T-helper 17 cell (primary cell): ENCODE data around the gene SDC4. TPM values are rescaled to one million over a fixed set of nuclear protein-coding genes. Genes with fewer than 3 reads are reported as not detected.
A peak's percentile ranks its signal among the peaks of the same experiment; 100 is the strongest.

ENCODE experiments used
- ATAC-seq: fragments of 150-1000 bp; cut with Tn5 transposase; 2 replicates; pipeline ENCODE4 v1.10.0; 2021; ENCODE audit warnings: mild to moderate bottlenecking, moderate library complexity
- DNase-seq, 3 donors: peaks; one replicate each; pipeline versions ENCODE4 v3.0.0 to v3.0.0-alpha.2; 2020 to 2021
- H3K9me3 ChIP-seq: one replicate; pipeline ENCODE4 v1.7.0; 2013; ENCODE audit warnings: low read length, mild to moderate bottlenecking; ENCODE audit not compliant: control insufficient read depth, poor library complexity, severe bottlenecking
- H3K27ac Mint-ChIP-seq: one replicate; pipeline ENCODE4 v1.8.0; 2022; ENCODE audit warnings: mild to moderate bottlenecking, moderate library complexity, mixed read lengths
- H3K27me3 Mint-ChIP-seq: one replicate; pipeline ENCODE4 v1.8.0; 2022; ENCODE audit warnings: mixed read lengths
- H3K36me3 Mint-ChIP-seq: one replicate; pipeline ENCODE4 v1.8.0; 2022; ENCODE audit warnings: low read depth, mixed read lengths
- H3K4me1 Mint-ChIP-seq: one replicate; pipeline ENCODE4 v1.8.0; 2022; ENCODE audit warnings: mild to moderate bottlenecking, mixed read lengths
- H3K4me3 Mint-ChIP-seq: one replicate; pipeline ENCODE4 v1.8.0; 2022; ENCODE audit warnings: mild to moderate bottlenecking, moderate library complexity, mixed read lengths
- total RNA-seq, 4 donors: library from RNA in 2 of 4; stranded (reverse) in 2 of 4; gene quantifications; one replicate each; pipeline ENCODE4 v1.2.3 and lab custom pipeline; 2022 to 2026

The SDC4 gene
- total RNA-seq, 2 donors from 2014 or later: 2.7 to 5.3 TPM

GRCh38 chr20:45345104-45345936 is 2.9 kb downstream of the SDC4 start:
- no peak overlapping the region for H3K4me3 Mint-ChIP-seq
- peaks cover 14% of the 10 kb centered on the region for H3K4me1 Mint-ChIP-seq
- no peaks in the 10 kb centered on the region for H3K27me3 Mint-ChIP-seq
- no peak for ATAC-seq
- H3K27ac Mint-ChIP-seq: no peak overlapping the region
- no peak for DNase-seq
- no peaks in the 10 kb centered on the region for H3K9me3 ChIP-seq
- no peaks in the 10 kb centered on the region for H3K36me3 Mint-ChIP-seq

- Mint-ChIP-seq H3K27me3 (no peaks in the 10 kb centered on the region), H3K27ac (no peak overlapping the region), H3K4me1 (peaks cover 14% of the 10 kb centered on the region), H3K36me3 (no peaks in the 10 kb centered on the region), H3K4me3 (no peak overlapping the region)
- no peaks in the 10 kb centered on the region for H3K9me3 ChIP-seq
- no peak for DNase-seq
- no peak for ATAC-seq
Measured at GRCh38 chr20:45344168-45344860, 3.9 kb downstream of the SDC4 start.

- Mint-ChIP-seq H3K27me3 (no peaks in the 10 kb centered on the region), H3K36me3 (no peaks in the 10 kb centered on the region), H3K27ac (no peak overlapping the region), H3K4me1 (peaks cover 14% of the 10 kb centered on the region), H3K4me3 (no peak overlapping the region)
- H3K9me3 ChIP-seq: no peaks in the 10 kb centered on the region
- ATAC-seq: no peak
- DNase-seq: no peak
Measured at GRCh38 chr20:45343532-45344167, 4.6 kb downstream of the SDC4 start.

- Mint-ChIP-seq H3K36me3 (no peaks in the 10 kb centered on the region), H3K4me1 (peaks cover 14% of the 10 kb centered on the region), H3K4me3 (no peak overlapping the region), H3K27ac (no peak overlapping the region), H3K27me3 (no peaks in the 10 kb centered on the region)
- DNase-seq (no peak), ATAC-seq (no peak)
- H3K9me3 ChIP-seq: no peaks in the 10 kb centered on the region
Measured at GRCh38 chr20:45342855-45343531, 5.2 kb downstream of the SDC4 start.

DNA sequence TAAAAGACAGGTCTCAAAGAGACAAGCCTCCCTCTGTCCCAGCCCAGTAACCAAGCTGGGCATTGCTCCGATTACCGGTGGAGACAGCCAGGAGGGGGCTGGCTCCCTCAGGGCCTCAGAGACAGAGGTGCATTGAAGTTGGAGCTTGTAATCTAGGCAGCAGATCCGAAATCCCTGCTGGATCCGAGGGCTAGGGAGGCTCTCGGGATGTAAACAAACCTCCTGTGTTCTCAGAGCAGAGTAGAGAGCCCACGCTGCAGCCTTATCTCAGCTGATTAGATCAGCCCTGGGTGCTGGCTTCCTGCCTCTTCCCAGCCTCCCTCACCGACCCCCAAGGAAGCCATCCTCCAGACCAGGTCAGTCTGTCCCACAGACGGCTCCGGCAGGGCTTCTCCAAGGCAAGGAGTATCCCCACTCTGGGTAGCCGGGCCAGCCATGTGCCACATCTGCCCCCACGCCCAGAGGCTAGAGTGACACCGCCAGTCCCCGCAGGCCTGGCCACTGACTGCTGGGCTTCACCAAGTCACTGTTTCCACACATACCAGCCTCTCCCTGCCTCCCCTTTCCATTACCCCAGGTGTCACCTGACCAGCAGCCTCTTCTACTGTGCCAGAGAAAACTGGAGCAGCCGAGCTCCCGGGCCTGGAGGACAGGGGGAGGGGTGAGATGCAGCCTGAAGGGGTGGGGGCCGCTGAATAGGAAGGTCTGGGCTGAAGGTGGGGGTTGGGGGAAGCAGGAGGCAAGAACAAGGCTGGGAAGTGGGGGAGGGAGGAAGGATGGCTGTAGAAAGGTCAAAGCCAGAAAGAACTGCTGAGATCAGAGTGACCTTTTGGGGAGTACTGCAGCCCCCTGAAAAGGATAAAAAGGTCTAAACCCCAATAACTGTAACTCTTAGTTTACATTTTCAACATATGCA is 6.0 kb downstream of the SDC4 start:
- peaks cover 8% of the 10 kb centered on the region for H3K4me1 Mint-ChIP-seq
- H3K27me3 Mint-ChIP-seq: no peaks in the 10 kb centered on the region
- no peaks in the 10 kb centered on the region for H3K36me3 Mint-ChIP-seq
- ATAC-seq (no peak), DNase-seq (no peak)
- no peaks in the 10 kb centered on the region for H3K9me3 ChIP-seq
- no peak overlapping the region for H3K4me3 Mint-ChIP-seq
- H3K27ac Mint-ChIP-seq: no peak overlapping the region

DNA sequence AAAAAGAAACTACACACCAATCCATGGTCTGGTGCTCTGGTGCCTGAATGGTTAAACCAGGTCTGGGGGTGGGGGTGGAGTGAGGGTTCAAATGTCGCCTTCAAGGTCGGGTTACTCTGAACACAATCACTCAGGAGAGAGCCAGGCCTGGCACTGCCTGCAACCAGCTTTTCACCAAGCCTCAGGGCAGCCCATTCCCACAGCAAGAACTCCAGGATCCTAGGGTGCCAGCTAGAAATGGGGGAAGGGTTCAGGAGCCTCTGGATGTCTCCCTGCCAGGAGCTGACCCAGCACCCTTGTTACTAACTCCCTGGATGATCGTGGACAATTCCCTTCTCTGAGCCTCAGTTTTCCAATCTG is 6.7 kb downstream of the SDC4 start:
- no peak for DNase-seq
- Mint-ChIP-seq H3K27ac (no peak overlapping the region), H3K4me3 (no peak overlapping the region), H3K36me3 (no peaks in the 10 kb centered on the region), H3K27me3 (no peaks in the 10 kb centered on the region), H3K4me1 (peaks cover 5% of the 10 kb centered on the region)
- no peaks in the 10 kb centered on the region for H3K9me3 ChIP-seq
- no peak for ATAC-seq

GRCh38 chr20:45340951-45341350 is 7.3 kb downstream of the SDC4 start:
- peaks cover 3% of the 10 kb centered on the region for H3K4me1 Mint-ChIP-seq
- ATAC-seq: no peak
- H3K27ac Mint-ChIP-seq: no peak overlapping the region
- H3K9me3 ChIP-seq: no peaks in the 10 kb centered on the region
- H3K36me3 Mint-ChIP-seq: no peaks in the 10 kb centered on the region
- H3K27me3 Mint-ChIP-seq: no peaks in the 10 kb centered on the region
- H3K4me3 Mint-ChIP-seq: no peak overlapping the region
- no peak for DNase-seq

- no peaks in the 10 kb centered on the region for H3K36me3 Mint-ChIP-seq
- H3K4me1 Mint-ChIP-seq: no peaks in the 10 kb centered on the region
- no peak for ATAC-seq
- peak overlapping the region; percentile 63 for H3K27ac Mint-ChIP-seq
- H3K4me3 Mint-ChIP-seq: no peak overlapping the region
- DNase-seq: no peak
- H3K27me3 Mint-ChIP-seq: no peaks in the 10 kb centered on the region
- H3K9me3 ChIP-seq: no peaks in the 10 kb centered on the region
Measured at GRCh38 chr20:45340236-45340847, 7.9 kb downstream of the SDC4 start.

GRCh38 chr20:45339799-45340198 is 8.4 kb downstream of the SDC4 start:
- ATAC-seq (no peak), DNase-seq (no peak)
- Mint-ChIP-seq H3K36me3 (no peaks in the 10 kb centered on the region), H3K4me1 (no peaks in the 10 kb centered on the region), H3K4me3 (no peak overlapping the region), H3K27ac (peak overlapping the region; percentile 63), H3K27me3 (no peaks in the 10 kb centered on the region)
- H3K9me3 ChIP-seq: no peaks in the 10 kb centered on the region

DNA sequence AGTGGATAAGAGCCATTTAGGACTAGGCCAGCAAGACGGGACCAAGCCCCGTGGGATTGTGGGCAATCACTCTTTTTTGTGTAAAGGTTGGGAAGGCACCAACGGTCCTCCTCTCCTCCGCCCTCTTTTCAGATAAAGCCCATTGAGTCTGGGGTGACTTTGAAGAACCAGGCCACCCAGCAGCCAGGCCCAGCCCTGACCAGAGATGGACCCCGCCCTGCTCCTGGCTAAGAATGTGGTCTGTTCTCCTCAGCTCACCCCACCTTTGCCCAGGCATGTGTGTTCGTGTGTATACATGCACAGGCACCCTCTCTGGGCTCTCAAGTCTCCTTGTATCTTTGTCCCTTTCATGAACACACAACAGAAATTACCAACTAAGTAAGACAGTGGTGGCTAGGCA is 9.1 kb downstream of the SDC4 start:
- Mint-ChIP-seq H3K27me3 (no peaks in the 10 kb centered on the region), H3K4me1 (no peaks in the 10 kb centered on the region), H3K27ac (no peak overlapping the region), H3K4me3 (no peak overlapping the region), H3K36me3 (no peaks in the 10 kb centered on the region)
- no peak for ATAC-seq
- H3K9me3 ChIP-seq: no peaks in the 10 kb centered on the region
- DNase-seq: no peak

- H3K4me1 Mint-ChIP-seq: no peaks in the 10 kb centered on the region
Measured at GRCh38 chr20:45338121-45339030, 9.8 kb downstream of the SDC4 start.

More at GRCh38 chr20:45338121-45339030, 9.8 kb downstream of the SDC4 start:
- DNase-seq (no peak), ATAC-seq (no peak)
- Mint-ChIP-seq H3K4me3 (no peak overlapping the region), H3K27me3 (no peaks in the 10 kb centered on the region), H3K27ac (no peak overlapping the region), H3K36me3 (no peaks in the 10 kb centered on the region)
- no peaks in the 10 kb centered on the region for H3K9me3 ChIP-seq
